Stimulated activated CD4-positive, alpha-beta T cell treated with anti-CD3 and anti-CD28 coated beads, Interleukin-1b, Interleukin-23, amount 100 ng/mL, for 24 hours (primary cell): ENCODE results near the gene RIPOR2.
"Not testable (repeated sequence)": the region's sequence is repeated elsewhere in the genome, so short reads cannot be mapped to it uniquely, and the experiment has no call there.

Source experiments
- DNase-seq, 4 experiments: peaks; one replicate each; pipeline ENCODE4 v3.0.0-alpha.2; 2020; ENCODE audit warnings: low read depth in 4 of 4, low spot score in 1 of 4

The RIPOR2 gene

DNA sequence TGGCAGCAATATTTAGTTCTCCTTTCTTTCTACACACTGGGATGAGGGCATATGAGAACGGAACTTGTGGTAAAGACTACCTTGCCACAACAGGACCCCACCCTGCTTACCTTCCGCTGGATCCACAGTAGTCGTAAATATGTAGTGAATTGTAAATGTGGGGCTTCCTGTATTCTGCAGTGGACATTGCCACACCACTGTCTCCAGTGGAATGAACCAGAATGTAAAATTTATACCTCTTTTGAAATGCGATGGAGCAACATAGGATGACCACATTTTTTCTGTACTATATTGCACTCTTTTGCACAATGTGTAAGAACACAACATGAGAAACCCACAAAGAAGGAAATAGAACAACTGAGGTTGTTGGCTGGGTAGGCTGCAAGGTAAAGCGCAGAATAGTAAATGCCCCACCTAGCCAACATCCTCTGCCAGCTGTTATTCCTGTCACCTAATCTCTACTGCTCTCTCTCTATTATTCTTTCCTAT, 16.1 kb upstream of the RIPOR2 start:
- DNase-seq, result no peak

DNA sequence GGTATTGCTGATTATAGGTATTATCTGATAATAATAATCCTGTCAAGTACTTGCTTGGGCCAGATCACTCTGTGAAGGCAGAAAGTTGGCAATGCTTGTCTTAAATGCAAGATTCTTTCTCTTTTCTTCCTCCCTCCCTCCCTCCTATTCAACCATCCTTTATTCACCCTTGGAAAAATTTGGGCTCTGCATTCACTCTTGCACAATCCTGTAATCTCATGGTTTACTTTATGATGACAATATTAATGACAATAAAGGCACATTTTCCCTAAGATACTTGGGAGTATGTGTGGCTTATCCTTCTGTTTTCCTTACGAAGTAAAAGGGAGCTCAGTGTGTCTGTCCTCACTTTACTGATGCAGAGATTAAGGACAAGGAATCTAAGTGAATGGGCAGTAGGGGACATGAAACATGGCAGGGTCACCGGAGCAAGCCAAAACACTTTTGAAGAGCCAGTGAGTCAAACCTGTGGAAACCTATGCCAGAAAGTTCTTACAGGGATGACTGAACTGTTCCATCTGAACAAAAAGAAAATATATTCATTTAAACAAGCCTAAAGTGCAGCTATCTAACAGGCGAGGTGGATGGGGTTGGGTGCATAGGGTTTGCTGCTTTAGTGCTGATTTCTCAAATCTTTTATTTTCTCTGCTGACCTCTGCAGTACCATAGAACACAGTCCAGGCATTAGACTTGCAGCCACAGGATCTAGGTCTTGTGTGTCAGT, 14.6 kb upstream of the RIPOR2 start:
- no peak for DNase-seq

DNA sequence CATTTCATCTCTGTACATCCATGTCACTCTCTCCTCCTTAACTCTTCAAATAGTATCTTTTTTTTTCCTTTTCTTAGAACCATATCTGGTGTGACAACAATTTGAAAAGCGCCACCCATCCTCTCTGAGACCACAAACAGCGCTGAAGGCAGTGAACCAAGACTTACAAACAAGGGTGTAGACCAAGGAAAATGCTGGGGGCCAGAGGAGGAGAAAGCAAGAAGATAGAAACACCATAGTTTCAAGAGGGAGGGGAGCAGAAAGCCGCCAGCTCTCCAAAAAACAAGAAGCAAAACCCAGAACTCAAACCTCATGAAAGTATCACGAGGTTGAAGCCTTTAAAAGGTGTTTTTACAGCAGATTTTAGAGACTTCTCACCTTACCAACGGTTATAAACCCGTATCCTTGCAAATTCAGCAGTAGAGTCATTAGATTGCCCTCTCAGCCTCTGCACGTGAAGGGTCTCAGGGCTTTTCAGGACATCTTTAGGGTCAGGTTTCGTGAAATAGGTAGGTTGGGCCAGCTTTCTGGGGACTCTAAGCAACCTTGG, 13.3 kb upstream of the RIPOR2 start:
- no peak for DNase-seq

DNA sequence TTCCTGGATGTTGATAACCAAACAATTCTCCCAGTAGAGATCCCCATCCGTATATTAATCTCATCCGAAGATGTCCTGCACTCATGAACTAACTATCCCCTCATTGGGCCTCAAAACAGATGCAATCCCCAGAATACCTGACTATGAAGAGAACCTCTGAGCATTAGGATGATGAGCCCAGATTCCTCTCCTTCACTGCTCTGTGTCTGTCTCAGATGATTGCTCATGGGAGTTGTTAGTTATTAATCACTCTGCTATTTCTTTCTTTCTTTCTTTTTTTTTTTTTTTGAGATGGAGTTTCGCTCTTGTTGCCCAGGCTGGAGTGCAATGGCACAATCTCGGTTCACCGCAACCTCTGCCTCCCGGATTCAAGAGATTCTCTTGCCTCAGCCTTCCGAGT, 12.5 kb upstream of the RIPOR2 start:
- not testable (repeated sequence) for DNase-seq

DNA sequence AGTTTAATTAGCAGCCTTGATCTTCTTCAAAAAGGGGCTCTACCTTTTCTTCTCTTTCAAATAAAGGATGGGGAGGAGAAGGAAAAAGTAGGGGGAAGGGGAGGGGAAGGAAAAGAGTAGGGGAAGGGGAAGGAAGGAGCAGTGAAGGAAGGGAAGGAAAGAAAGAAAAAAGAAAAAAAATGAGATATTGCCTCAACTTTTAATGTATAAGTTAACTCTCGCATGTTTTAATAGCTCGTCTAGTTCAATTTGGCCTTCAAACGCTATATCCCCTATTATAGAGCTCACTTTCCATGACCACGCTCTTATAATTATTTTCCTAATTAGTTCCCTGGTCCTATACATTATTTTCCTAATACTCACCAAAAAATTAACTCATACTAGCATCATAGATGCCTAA, 11.9 kb upstream of the RIPOR2 start:
- no peak for DNase-seq

DNA sequence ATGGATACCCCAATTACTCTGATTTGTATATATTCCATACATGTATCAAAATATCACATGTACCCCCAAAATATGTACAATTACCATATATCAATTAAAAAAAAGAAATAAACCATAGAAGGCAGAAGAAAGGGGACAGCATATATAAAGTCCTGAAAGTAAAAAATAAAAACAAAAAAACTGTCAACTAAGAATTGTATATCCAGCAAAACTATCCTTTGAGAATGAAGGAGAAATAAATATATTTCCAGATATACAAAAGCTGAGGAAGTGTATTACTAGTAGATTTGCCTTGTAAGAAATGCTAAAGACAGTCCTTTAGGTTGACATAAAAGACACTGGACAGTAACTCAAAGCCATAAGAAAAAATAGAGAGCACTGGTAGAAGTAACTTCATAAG, 9.3 kb upstream of the RIPOR2 start:
- DNase-seq, result no peak

DNA sequence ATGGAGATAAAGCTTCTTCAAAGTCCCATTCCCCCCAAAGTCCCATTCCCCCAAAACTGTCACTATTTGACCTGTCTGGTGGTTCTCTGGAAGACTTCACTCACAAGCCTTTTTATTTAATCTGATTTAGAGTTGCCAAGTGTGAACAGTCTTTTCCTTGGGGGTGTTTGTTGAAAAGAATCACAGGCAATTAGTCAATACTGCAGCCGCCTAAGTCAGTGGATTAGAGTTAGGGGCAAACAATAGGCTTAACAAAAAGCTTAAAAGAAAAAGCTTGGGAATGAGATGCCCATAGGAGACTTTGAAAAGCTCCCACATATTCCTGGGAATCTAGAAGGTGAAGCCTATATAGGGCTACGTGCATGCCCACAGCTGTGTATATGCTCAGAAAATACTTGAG, 8.0 kb upstream of the RIPOR2 start:
- no peak for DNase-seq

DNA sequence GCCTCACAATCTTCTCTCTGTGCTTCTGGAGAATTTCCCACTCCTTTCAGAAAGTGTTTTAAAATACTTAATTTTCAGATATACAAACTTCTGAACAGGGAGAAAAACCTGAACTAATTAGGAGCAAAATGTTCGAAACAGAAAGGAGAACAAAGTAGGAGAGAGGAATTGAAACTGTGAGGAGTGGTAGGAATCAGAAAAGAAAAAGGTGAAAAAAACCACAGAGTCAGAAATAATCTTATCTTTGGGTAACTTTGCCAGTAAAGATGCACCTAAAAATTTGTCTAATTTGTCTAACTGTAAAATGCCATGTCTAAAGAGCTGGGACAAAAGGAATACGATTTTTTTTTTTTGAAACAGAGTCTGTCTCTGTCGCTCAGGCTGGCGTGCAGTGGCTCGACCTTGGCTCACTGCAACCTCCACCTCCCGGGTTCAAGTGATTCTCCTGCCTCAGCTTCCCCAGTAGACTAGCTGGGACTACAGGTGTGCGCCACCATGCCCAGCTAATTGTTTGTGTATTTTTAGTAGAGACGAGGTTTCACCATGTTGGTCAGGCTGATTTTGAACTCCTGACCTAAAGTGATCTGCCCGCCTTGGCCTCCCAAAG, 4.7 kb upstream of the RIPOR2 start:
- no peak for DNase-seq

DNA sequence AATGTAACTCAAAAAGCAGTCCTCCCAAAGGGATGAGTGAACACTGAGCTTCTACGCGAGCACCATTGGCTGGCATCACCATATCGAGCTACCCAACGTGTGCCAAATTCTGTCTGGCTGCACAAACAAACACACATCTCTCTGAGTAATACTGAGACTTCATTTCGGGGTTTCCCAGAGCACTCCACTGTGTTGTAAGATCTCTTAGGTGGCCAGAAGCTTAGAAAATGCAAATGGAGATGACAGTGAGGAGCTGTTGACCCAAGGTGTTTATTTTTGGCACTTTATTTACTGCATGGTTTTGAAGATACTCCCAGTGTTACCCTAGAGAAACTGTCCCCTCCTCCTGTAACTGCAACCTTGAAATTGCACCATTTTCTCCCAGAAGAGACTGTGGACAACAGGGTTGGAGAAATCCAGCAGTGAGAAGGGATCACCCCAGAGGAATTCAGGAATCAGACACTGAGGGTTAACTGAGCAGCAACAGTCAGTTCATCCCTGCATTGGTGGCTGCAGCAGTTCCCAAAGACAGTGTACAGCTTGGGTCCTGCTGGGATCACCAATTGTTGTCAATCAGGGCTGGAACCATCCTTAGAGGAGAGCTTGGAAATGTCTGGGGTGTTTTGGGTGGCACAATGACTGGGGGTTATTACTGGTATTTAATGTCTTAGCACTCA, 1.0 kb upstream of the RIPOR2 start:
- DNase-seq, result no peak

DNA sequence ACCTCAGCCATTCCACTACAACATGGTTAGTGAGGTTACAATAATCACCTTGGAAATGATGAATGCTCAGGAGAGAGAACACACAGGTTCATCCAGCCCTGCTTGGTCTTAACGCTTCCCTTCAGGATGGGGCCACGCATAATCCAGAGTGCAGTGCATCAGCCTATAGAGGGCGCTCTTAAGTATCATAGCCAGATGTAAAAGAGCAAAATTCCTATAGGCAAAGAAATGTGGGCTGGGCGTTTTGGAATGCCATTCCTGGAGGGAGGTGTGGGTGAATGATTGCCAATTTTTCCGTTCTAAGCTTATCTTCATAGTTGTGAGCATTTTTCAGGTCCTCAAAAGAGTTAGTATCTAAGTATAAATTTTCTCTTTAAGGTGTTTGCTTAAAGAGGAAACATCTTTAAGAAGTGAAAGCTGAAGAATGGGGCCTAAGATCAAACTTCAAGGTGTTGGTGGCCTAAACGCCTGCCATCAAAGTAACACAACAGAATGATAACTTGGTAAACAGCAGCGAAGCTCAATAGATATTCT, 1.8 kb downstream of the RIPOR2 start:
- DNase-seq, result no peak

DNA sequence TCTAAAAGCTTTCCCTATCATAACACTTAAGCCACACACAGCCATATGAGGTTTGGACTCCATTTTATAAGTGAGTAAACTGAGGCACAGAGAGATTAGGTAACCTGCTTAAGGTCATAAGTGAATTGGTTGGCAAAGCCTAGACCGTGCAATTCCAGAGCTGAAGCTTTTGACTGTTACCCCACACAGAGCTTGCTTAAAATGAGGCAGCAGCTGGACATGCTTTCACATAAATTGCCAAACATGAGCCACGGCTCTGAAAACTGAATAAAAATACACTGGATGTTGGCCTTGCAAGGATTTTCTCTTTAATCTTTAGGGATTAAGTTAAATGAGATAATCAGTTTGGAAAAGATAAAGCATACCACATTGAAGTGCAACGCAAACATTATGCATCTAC, 2.5 kb downstream of the RIPOR2 start:
- DNase-seq, result no peak

DNA sequence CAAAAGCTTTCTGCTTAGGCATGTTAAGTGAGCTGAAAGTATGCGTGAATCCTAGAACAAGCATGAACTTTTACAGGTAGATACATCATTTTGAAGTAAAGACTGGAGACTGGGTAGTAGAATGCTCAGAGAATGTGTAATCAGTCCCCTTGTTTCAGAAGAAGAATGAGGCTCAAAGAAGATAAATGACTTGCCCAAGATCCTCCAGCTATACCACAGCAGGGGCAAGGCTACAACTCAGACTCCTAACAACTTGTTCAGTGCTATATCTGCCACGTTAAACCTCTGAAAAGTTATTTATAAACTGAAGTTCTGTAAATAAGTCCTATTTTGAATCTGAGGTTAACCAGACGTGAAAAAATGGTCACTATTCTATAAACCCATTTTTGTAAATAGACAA, 2.9 kb downstream of the RIPOR2 start:
- no peak for DNase-seq

DNA sequence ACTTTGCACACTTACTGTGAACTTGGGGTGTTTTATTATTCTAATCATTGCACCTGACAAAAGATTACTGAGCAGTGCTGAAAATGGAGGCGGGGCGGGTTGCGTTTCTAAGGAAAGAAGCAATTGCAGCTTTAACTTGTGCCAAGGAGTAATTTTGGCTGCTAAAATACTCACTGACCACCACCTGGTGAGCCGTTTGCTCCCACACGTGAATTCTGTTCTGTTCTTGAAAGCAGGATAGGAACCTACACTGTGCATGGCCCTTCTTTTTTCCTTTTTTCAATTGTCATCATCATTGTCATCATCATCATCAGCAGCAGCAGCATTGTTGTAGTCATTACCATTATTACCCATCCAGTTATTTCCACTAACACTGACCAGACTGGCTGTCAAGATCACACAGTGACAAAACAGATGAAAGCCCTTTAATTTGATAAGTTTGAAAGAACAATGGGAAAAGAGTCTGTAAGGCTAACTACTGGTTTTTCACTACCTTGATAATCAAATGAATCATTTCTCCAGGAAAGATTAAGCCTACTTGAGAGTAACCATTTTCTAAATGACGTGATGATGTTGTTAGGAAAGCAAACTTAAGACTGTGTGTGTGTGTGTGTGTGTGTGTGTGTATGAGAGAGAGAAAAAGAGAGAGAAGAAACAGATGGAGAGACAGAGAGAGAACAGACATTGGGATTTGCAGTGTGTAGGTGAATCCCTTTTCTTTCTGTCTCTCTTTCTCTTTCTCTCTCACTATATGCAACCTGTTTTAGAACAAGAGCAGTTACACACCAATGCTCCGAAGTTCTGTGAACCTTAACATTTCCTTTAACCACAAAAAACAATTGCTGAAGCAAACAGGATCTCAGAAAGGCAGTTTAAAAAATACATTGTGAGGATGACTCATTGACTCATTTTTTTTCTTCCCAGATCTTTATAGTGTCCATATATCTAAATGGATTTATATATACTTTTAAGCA, 3.8 kb downstream of the RIPOR2 start:
- DNase-seq, result no peak

DNA sequence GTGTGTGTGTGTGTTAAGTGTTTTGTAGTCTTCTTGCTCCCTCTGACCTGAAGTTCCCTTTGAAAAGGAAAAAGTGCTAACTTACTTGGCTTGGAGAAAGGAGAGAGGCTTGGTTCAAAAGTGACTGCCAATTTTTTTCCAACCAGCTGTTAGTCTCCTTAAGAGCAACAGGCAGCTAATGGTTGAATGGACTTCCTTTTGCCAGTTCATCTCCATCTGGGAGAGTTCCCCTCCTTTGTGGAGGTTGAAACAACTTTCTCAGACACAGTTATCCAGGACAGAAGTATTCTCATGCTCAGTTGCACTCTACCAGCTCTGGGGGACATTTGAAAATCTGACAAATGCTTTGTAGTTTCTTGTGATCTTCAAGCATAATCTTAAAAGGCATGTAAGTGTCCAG, 4.5 kb downstream of the RIPOR2 start:
- no peak for DNase-seq

DNA sequence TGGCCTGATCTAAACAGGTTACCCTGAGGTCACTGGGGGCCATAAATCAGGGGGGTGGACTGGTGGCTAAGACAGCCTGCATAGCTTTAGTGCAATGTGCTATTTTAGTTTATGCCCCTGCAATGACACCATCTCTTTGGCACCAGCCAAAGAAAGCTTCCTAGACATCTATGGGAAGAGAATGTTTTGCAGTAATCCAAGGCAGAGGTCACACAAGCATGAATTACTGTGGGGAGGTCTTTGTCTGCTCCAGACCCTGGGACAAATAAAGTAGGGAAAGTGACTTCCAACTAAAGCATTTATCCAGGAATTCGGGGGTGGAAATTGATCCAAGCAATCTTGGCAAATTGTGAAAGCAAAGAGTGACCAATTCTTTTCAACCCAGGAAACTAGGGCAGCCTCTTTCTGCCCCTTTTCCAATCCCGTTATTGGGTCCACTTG, 5.3 kb downstream of the RIPOR2 start:
- DNase-seq, result no peak

DNA sequence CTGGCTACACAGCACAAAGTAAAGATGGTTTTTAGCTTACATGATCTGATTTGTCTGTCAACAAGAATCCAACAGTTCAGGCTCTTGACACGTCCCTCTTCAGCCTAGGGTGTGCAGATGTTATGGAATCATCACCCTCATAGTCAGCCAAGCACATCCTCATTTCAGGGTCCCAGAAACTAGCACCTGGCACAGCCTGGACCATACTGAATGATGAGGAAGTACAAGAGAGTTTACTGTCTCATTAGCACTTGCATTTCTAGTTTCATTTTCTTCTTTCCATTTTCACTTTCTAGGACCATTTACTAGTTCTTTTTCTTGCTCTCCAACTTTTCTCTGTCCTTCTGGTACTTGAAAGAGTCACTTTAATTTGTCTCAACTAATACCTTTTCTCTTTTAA, 6.5 kb downstream of the RIPOR2 start:
- no peak for DNase-seq

DNA sequence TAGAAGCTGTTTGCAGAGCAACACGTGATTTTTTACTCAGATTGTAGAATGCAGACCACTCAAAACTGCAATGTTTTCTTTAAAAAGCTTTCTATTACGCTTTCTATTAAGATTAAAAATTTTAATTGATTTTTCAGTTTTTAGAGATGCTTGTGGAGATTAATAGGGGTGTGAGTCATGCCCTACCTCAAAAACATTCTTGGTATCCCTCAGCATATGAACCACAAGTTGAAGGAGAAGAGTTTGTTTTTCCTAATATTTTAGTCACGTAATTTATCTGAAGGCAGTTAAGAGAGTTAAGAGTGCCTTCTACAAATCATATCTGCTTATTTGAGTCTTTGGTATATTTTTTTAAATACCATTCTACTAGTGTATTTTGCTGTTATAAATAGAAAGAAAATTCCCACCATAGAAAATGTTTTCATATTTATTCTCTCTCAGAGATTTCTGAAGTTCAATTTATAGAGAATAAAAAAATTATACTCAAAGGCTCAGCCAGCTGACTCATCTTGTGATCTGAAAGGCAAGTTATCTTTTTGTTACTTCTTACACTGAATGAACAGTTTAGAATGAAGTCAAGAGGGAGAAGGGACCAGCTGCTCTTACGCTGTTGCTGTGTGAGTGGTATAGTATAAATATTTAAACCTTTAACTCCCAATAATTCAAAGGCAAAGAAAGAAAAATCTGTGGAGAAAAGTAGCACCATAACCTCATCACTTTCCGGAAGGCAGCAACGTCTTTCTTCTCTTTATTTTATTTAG, 7.6 kb downstream of the RIPOR2 start:
- no peak for DNase-seq

DNA sequence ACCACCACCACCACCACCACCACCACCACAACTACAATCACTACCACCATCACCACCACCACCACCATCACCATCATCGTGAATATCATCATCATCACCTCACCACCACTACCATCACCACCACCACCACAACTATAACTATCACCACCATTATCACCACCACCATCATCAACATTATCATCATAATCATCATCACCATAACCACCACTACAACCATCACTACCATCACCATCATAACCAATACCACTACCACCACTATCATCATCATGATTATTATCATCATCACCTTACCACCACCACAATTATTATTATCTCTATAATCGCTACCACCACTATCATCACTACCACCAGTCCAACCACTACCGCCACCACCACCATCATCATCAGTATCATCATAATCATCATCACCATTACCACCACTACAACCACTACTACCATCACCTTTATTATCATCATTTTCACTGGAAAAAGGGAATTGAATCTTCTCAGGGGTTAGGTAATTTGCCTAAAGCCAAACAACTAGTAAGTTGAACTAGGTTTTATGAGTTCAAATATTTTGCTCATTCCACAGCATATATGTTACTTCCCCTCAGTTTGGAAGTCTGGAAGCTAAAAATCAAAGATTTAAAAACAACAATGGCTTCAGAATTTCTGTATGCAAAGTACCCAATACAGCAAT, 8.3 kb downstream of the RIPOR2 start:
- DNase-seq, result no peak

DNA sequence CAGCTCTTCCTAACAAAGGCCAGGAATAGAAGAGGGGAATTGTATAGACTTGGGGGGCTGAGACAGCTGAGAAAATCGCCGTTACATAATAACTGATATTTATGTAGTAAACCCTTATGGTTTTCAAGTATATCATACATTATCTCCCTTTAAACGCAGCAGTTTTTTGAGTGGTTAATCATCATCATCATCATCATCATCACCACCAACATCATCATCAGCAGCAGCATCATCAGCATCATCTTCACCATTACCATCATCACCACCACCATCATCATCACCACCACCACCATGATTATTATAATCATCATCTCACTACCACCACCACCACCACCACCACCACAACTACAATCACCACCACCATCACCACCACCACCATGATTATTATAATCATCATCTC, 9.1 kb downstream of the RIPOR2 start:
- DNase-seq, result not testable (repeated sequence)
